Transverse colon (tissue), 4 donors: Measurements from ENCODE around the gene CYYR1. TPM values are rescaled to one million over a fixed set of nuclear protein-coding genes. Genes with fewer than 3 reads are reported as not detected.

Source experiments
- DNase-seq: peaks from one replicate; pipeline ENCODE4 v3.0.0-alpha.2; 2019
- H3K27ac ChIP-seq, 4 donors: fragments of 200-600 bp; sonication (generic); 2 replicates each; pipeline ENCODE4 v1.5.1; 2016 to 2018; ENCODE audit warnings: inconsistent platforms in 4 of 4
- H3K27me3 ChIP-seq: fragments of 200-600 bp; sonication (generic); 2 replicates; pipeline ENCODE4 v1.5.1; 2017; ENCODE audit warnings: inconsistent platforms
- H3K36me3 ChIP-seq, 4 donors: fragments of 200-600 bp; sonication (generic); 2 replicates each; pipeline ENCODE4 v1.5.1; 2017 to 2019; ENCODE audit warnings: inconsistent platforms in 4 of 4
- H3K4me1 ChIP-seq, 4 donors: fragments of 200-600 bp; sonication (generic); 2 replicates each; pipeline ENCODE4 v1.5.1; 2017 to 2020; ENCODE audit warnings: inconsistent platforms in 4 of 4
- H3K4me3 ChIP-seq, 4 donors: fragments of 200-600 bp; sonication (generic); 1 replicate in 1 of 4; 2 replicates in 3 of 4; pipeline versions ENCODE4 v1.5.1 to v1.6.1; 2017 to 2019; ENCODE audit warnings: inconsistent platforms in 4 of 4
- H3K9me3 ChIP-seq, 2 donors: fragments of 200-600 bp; sonication (generic); 2 replicates each; pipeline ENCODE4 v1.5.1; 2017 to 2019; ENCODE audit warnings: inconsistent platforms in 2 of 2
- EP300 ChIP-seq: sonication (generic); formaldehyde crosslinking; IDR thresholded peaks from one replicate; pipeline ENCODE4 v1.6.1; 2017; ENCODE audit warnings: antibody characterized with exemption, low read depth
- POLR2A ChIP-seq: fragments of 450-650 bp; IDR thresholded peaks from one replicate; pipeline ENCODE4 v1.6.1; 2016; ENCODE audit warnings: antibody characterized with exemption, mild to moderate bottlenecking, moderate library complexity
- POLR2AphosphoS5 ChIP-seq, 3 donors: sonication (generic); formaldehyde crosslinking; IDR thresholded peaks; one replicate each; pipeline ENCODE4 v1.6.1; 2016; ENCODE audit warnings: antibody characterized with exemption in 3 of 3
- WGBS, 2 donors: methylation state at CpG; one replicate each; pipeline ENCODE4 v1.1.5; 2018; ENCODE audit warnings: low coverage in 1 of 2; 5-methylcytosine and 5-hydroxymethylcytosine counted together
- in situ Hi-C, 4 donors: fragments of 200-750 bp; cut with MboI; loops; one replicate each; pipeline versions ENCODE4 v1.15.0 to v1.15.1; 2017; ENCODE audit warnings: low sequenced_read_pairs in 3 of 4, low pct_ligation_motif_present in 1 of 4, low pct_unique_long_range_greater_than_20kb in 1 of 4
- intact Hi-C: fragments of 100-400 bp; cut with DNase I; formaldehyde crosslinking; loops from one replicate; pipeline ENCODE4 v1.15.1; 2023; ENCODE audit warnings: low total_unique reads
- total RNA-seq, 4 donors: library from RNA; depleted of rRNA; stranded (reverse); fragments of >200 nt; gene quantifications; one replicate each; pipeline ENCODE4 v1.1.0, GENCODE V29; 2016
- TF ChIP-seq, protein P1 (sequence below), 5 experiments: fragments of 200-600 bp in 3 of 5; fragments of 450-650 bp in 2 of 5; sonication (generic) in 3 of 5; IDR thresholded peaks; 1 replicate in 2 of 5; 2 replicates in 3 of 5; pipeline ENCODE4 v1.5.1; 2016 to 2017; ENCODE audit warnings: antibody characterized with exemption in 5 of 5, inconsistent platforms in 3 of 5, mild to moderate bottlenecking in 2 of 5, moderate library complexity in 1 of 5

CYYR1 gene
- total RNA-seq, 4 donors from 2014 or later = 0.75 to 6.6 (median 3.5) TPM

DNA sequence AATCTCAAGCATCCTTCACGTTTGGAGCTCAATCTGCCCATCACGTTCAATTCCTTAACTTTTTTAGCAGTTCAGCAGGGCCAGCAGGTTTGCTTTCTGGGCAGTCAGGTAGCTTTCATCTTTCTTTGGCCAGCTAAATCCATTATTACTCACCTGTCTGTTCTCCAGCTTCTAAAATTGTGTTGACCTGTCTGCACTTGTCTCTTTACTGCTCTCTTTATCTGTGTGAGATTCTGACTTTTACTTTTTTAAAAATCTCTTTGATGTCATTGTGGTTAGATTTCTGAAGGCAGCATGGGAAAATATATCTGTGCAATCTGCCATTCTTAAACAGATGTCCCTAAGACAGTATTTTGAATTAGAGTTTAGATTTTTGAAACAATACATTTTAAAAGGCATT, 24.9 kb upstream of the CYYR1 start:
- no peaks in the 10 kb centered on the region for H3K4me1 ChIP-seq
- no peak overlapping the region for H3K4me3 ChIP-seq
- H3K36me3 ChIP-seq = no peaks in the 10 kb centered on the region
- no peaks in the 10 kb centered on the region for H3K27me3 ChIP-seq
- intact Hi-C loops (no loop called here), in situ Hi-C loops (no loop called here)
- no peak for DNase-seq
- no peak overlapping the region for H3K27ac ChIP-seq
- 40 to 48% methylated on average over 1 to 2 of the region's 2 CpGs for WGBS, 2 donors
- no peaks in the 10 kb centered on the region for H3K9me3 ChIP-seq
- TF ChIP-seq POLR2AphosphoS5 (IDR thresholded peaks at IDR 0.05) = no peak
- no peak for TF ChIP-seq EP300
- TF ChIP-seq POLR2A = no peak
- TF ChIP-seq, protein P1, sequence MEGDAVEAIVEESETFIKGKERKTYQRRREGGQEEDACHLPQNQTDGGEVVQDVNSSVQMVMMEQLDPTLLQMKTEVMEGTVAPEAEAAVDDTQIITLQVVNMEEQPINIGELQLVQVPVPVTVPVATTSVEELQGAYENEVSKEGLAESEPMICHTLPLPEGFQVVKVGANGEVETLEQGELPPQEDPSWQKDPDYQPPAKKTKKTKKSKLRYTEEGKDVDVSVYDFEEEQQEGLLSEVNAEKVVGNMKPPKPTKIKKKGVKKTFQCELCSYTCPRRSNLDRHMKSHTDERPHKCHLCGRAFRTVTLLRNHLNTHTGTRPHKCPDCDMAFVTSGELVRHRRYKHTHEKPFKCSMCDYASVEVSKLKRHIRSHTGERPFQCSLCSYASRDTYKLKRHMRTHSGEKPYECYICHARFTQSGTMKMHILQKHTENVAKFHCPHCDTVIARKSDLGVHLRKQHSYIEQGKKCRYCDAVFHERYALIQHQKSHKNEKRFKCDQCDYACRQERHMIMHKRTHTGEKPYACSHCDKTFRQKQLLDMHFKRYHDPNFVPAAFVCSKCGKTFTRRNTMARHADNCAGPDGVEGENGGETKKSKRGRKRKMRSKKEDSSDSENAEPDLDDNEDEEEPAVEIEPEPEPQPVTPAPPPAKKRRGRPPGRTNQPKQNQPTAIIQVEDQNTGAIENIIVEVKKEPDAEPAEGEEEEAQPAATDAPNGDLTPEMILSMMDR (IDR thresholded peaks at IDR 0.05) = no peak

DNA sequence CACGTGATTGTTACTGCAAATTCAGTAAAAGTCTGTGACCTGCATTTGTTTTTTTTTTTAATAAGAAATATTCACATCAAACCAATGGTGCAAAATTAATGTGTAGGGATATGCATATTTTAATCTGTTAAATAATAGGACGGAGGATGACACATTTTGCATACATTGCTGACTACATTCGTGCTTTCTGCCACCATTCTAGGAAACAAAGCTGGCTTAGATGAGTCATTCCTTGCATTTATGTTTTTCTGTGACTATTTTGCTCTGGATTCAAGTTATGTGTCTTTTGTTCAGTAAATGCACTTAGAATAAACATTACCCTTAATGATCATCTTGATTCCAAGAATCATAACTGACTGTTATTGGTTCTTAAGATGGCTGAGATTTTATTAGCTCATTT, 23.9 kb upstream of the CYYR1 start:
- no peaks in the 10 kb centered on the region for H3K4me1 ChIP-seq

DNA sequence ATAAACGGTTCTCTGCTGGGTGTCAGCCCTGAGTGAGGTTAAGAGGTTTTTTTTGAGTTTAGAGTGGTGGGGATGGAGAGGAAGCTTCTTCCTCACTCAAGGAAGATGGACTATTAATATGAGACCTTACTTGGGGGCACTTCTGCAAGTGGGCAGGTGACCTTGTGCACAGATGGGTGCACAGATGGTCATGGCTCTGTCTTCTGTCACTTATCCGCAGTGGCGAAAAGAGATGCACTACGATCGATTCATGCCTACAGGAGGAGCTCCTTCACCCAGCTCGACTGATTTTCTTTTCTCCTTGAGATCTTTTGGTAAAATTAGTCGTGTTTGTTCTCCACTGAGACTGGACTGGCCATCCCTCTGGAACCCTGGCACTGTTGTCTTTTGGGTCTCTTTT, 22.9 kb upstream of the CYYR1 start:
- DNase-seq = no peak
- in situ Hi-C loops (no loop called here), intact Hi-C loops (no loop called here)
- no peak for TF ChIP-seq EP300
- TF ChIP-seq POLR2A = no peak
- TF ChIP-seq POLR2AphosphoS5 (IDR thresholded peaks at IDR 0.05) = no peak
- TF ChIP-seq, protein P1 (IDR thresholded peaks at IDR 0.05) = no peak
- WGBS, 2 donors = 84 to 93% methylated on average over 7 of the region's 7 CpGs
- H3K4me3 ChIP-seq = no peak overlapping the region
- no peak overlapping the region for H3K27ac ChIP-seq
- no peaks in the 10 kb centered on the region for H3K27me3 ChIP-seq
- no peaks in the 10 kb centered on the region for H3K4me1 ChIP-seq
- no peaks in the 10 kb centered on the region for H3K9me3 ChIP-seq
- H3K36me3 ChIP-seq = no peaks in the 10 kb centered on the region

More for the DNA sequence above, 23.9 kb upstream of the CYYR1 start:
- intact Hi-C loops (no loop called here), in situ Hi-C loops (no loop called here)
- Histone ChIP-seq H3K27ac (no peak overlapping the region), H3K27me3 (no peaks in the 10 kb centered on the region), H3K9me3 (no peaks in the 10 kb centered on the region), H3K36me3 (no peaks in the 10 kb centered on the region), H3K4me3 (no peak overlapping the region)
- DNase-seq = no peak
- TF ChIP-seq POLR2AphosphoS5 (IDR thresholded peaks at IDR 0.05) (no peak), EP300 (no peak), POLR2A (no peak)
- TF ChIP-seq, protein P1 (IDR thresholded peaks at IDR 0.05) = no peak
- WGBS, 2 donors = 65 to 71% methylated on average over 3 of the region's 3 CpGs

DNA sequence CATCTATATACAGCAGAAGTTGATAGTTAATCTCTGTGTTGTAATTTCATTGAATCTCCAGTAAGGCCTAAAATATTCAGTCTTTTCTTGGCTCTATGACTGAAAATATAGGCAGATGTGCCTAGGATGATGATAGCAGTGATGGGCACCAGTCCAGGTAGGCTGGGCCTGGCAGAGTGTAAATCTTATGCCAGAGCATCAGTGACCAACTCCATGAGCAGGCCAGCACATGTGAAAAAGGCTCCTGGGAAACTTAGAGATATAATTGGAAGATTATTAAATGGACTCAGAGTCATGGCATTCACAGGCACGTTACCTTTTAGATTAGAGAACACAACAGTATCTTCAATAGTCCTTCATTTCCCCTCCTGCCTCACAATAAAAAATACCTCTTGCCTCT, 20.7 kb upstream of the CYYR1 start:
- no peaks in the 10 kb centered on the region for H3K36me3 ChIP-seq
- no peaks in the 10 kb centered on the region for H3K4me1 ChIP-seq
- H3K4me3 ChIP-seq = no peak overlapping the region
- no peak overlapping the region for H3K27ac ChIP-seq
- in situ Hi-C loops (no loop called here), intact Hi-C loops (no loop called here)
- no peak for DNase-seq
- no peaks in the 10 kb centered on the region for H3K27me3 ChIP-seq
- no peaks in the 10 kb centered on the region for H3K9me3 ChIP-seq
- 73 to 75% methylated on average over 1 of the region's 1 CpG for WGBS, 2 donors
- TF ChIP-seq POLR2A = no peak
- TF ChIP-seq, protein P1 (IDR thresholded peaks at IDR 0.05) = no peak
- TF ChIP-seq EP300 = no peak
- no peak for TF ChIP-seq POLR2AphosphoS5 (IDR thresholded peaks at IDR 0.05)
